GM21381 (cell line): ENCODE data around the gene YY1.
"Not testable (repeated sequence)": the region's sequence is repeated elsewhere in the genome, so short reads cannot be mapped to it uniquely, and the experiment has no call there.

ENCODE experiments used
- ATAC-seq: cut with Tn5 transposase; IDR thresholded peaks from one replicate; pipeline ENCODE4 v1.9.1; 2021; ENCODE audit warnings: mild to moderate bottlenecking, moderate library complexity; ENCODE audit not compliant: unreplicated experiment

Gene YY1

DNA sequence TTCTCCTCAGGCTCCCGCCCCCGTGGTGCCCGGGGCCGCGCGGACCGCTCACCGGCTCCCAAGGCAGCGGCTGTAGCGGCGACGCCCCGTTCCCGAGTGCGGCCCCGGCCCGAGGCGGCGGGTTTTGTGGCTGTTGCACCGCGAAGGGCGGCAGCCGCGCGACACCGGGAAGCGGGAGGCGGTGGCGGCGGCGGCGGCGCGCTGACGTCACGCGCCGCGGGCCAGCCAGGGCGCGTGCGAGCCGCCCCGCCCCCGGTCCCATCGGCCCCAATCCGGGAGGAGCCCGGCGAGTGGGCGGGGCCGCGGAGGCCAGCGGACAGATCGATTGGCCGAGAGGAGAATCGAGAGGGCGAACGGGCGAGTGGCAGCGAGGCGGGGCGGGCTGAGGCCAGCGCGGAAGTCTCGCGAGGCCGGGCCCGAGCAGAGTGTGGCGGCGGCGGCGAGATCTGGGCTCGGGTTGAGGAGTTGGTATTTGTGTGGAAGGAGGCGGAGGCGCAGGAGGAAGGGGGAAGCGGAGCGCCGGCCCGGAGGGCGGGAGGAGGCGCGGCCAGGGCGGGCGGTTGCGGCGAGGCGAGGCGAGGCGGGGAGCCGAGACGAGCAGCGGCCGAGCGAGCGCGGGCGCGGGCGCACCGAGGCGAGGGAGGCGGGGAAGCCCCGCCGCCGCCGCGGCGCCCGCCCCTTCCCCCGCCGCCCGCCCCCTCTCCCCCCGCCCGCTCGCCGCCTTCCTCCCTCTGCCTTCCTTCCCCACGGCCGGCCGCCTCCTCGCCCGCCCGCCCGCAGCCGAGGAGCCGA is at the start of gene YY1:
YY1 (plus strand) TSS at position 726 of the 792 bp plus-strand sequence. CDS start 101 bp downstream, outside the sequence.
- peak; percentile 74 for ATAC-seq

DNA sequence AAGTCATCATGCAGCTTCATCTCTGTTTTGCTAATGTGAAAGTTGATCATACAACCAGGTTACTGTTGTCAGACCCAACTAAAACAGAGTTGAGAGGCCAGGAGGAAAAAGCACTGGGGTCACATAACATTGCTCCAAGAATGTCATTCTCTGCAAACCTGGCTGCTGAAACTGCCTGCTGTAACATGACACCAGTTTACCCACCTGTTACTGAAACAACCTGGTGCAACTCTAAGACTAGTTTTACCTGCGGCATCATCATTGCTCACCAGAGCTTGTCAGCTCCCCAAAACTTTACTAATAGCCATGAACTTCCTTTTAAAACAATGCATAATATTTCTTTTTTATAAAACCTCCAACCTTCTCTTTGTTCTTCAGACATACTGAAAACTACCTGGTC is 48.8 kb upstream of the YY1 start:
- ATAC-seq, result no peak

DNA sequence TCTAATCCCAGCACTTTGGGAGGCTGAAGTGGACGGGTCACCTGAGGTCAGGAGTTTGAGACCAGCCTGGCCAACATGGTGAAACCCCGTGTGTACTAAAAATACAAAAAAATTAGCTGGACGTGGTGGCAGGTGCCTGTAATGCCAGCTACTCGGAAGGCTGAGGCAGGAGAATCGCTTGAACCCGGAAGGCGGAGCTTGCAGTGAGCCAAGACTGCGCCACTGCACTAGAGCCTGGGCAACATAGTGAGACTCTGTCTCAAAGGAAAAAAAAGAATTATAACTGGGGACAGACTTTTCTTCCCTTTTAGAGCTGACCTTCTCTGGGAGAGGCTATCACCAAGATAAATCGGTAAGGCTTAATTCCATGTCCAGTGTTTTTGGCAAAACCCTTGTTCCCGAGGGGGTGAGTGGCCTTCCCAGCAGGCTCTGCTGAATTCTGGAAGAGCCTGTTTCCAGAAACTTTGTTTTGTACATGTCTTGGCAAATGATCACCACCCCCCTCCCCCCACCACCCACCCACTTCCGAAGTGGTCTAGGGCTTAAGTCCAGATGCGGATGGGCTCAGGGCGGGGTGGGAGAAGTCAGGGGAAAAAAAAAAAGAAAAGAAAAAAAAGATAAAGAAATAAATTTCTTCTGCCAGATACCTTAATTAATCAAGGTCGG is 47.2 kb upstream of the YY1 start:
- no peak for ATAC-seq

DNA sequence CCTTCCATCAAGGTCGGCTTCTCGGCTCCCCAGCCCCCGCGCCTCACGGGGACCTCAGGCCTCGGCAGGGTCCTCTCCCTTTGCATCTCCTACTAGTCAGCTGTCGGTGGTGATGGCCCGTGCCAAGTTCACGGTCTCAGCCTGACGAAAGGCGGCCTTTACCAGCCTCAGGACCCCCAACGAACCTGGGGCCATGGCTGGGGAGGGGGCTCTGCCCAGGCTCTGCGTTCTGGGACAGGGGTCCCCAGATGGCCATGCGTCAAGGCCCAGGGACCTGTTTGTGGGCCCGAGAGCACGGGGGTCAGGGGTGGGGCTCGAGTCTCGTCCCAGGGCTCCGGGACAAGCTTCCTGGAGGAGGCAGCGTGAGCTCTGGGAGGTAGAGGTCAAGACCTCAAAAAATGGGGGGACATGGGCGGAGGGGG is 46.7 kb upstream of the YY1 start:
- ATAC-seq, result no peak

DNA sequence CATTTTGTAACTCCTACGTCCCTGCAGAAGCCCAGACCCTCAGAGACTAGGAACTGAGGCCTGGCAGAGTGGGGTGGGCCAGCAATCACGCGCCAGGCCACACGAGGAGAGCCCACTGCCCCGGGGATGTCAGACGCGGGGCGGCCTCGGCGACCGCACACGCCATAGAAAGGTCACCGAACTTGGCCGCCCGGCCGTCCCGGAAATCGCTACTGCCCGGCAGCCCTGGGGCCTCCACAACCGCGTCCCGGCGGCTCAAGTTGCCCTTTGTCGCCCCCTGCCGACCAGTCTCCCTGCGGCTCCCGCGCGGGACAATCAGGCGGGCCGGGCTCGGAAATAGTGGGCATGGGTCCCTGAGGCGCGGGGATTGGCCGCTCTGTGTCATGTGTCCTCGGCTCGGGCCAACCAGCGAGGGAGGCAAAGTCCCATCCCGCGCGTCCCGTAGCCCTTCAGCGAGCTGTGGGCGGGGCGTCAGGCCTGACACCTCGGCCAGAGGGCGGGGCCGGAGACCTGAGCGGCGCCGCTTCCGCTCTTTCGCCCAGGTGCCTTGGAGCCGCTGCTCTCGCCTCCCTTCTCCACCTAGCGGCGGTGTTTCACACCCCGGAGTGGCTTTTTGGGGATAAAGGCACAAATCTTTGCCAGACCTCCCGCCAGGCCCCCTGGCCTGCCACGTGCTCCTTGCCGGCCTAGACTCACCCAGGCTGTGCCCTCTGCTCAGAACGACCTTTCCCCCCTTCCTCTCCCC is 46.1 kb upstream of the YY1 start:
- peak; percentile 99 for ATAC-seq

DNA sequence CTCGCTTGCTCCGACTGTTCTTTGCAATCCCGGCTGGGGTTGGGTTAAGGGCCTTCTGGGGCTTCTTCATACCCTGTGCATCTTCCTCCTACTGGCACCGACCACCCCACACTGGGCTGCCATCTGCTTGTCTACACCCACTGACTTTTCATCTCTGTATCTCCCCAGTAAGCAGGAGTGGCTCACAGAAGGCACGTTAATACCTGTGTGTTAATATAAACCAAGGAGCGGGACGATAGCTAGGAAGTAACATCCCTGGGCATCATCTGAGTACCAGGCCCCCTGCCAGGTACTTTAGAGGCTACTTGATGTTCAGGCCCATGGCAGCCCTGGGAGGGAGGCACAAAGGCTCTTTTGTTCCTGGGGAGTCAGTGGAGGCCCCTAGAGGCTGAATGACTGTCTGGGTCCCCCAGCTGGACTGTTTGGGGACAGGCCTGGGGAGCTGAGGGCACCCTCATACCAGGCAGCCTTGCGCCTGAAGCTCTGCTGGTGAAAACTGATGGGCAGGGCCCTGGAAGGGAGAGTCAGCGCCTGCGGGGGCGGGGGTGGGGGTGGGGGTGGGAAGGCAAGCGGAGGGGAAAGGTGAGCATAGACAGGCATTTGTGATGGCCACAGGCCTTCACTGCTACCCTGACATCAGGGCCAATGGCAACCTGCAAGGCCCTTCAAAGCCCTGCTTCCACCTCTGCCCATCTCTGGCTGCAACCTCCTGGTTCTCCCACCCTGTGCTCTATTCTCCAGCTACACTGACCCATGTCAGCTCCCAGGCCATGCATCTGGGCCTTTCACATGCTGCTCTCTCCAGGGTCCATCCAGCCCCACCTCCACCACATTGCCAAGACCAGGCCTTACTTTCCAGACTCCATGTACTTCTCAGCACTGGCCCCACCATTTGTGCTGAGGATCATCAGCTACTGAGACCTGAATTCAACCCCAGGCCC is 45.3 kb upstream of the YY1 start:
- ATAC-seq, result no peak

DNA sequence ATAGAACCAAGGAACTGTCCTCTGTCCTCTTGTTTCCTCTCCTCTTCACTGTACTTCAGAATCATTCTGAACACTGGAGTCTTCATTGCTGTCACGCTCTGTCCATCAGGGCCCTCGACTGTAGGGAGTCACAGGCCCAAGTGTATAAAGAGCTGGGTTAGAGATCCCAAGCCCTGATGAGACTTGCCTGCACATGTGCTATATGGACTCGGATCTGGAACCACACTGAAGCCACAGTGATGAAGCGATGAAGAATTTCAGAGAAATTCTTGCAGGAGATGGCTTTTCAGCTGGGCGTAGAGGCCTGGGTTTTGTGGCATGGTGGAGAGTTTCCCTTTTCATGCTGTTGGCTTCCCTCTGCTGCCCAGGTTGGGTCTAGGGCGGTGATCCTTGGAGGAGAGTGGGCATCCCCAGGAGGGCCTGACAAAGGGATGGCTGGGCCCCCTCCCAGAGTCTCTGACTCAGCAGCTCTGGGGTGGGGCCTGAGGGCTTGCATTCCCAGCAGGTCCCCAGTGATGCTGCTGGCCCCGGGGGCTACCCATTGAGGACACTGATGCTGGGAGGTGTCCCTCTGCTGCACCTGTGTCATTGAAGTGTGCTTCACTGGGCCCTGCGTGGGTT is 39.6 kb upstream of the YY1 start:
- ATAC-seq, result no peak

DNA sequence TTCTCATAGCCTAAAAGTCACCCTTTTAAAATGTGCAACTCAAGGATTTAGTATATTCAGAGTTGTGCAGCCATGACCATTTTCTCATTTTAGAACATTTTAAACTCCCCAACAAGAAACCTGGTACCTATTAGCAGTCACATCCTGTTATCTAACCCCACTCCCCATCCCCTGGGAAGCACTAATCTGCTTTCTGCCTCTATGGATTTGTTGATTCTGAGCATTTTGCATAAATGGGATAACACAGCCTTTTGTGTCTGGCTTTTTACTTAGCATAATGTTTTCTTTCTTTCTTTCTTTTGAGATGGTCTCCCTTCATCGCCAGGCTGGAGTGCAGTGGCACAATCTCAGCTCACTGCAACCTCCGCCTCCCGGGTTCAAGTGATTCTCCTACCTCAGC is 38.6 kb upstream of the YY1 start:
- no peak for ATAC-seq

DNA sequence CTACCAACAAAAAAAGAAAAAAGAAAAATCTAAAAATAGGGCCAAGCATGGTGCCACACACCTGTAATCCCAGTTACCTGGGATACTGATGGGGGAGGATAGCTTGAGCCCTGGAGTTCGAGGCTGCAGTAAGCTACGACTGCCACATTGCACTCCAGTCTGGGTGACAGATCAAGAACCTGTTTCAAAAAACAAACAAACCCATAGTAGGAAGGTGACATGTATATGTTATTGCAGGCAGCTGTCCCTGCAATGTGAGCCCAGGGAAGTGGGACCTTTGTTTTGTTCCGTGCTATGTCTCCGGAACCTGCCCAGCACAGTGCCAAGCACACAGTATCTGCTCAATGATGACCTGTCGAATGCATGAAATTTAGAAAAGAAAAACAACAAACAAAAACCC is 37.2 kb upstream of the YY1 start:
- no peak for ATAC-seq

DNA sequence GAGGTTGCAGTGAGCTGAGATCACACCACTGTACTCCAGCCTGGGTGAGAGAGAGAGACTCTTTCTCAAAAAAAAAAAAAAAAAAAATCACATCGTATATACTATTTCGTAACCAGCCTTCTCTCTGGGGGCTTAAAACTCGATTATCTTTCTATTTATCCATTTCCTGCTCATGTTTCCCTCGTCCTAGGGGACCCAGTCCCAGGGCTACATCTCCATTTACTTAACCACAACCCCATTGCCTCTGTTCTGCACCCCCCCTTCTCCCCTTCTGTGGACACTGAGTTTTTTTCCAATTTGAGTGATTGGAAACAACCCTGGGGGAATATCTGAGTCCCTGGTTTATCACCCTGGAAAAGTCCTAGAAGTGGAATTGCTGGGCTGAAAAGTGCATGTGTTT is 36.2 kb upstream of the YY1 start:
- ATAC-seq, result no peak

DNA sequence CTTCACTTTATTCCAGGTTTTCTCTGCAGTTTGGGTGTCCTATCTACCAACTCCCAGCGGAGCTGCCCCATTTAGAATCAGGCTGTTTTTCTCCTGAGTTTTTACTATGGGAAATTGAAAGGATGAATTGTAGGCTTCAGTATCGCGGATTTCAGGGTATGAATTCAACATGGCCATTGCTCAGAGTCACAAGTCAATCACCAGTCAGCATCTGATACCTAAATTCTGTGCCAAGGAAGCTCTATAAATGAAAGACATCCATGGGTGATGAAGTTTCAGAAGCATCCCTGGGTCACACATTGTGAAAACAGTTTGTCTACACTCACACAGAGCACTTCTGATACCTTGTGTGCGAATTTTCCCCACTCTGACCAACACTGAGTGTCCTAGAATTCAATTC is 35.8 kb upstream of the YY1 start:
- no peak for ATAC-seq

DNA sequence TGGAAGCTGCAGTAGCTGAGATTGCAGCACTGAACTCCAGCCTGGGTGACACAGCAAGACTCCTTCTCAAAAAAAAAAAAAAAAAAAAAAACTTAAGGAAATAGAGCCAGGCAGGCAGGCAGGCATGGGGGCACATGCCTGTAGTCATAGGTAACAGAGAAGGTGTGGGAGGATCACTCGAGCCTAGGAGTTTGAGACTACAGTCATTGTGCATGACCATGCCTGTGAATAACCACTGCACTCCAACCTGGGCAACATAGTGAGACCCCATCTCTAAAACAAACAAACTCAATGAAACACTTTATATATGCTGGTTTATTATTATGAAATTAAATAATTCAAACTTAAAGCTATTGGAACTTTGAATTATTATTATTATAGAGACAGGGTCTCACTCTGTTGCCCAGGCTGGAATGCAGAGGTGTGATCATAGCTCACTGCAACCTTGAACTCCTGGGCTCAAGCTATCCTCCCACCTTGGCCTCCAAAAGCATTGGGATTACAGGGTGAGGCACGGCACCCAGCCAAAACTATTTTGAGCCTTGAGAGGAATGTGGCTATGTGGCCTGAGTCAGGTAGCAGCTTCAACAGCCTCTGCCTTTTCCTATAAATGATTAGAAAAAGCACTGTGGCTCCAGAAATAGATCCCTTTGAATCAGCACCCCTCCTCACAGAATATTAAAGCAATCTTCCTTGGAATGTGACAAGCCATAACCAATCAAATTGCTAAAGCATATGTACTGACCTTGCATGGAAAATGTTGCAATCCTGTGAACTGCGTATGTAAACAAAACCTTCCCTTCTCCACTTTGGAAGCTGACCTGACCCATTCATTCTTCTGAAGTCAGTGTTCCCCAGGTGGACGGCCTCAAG is 34.7 kb upstream of the YY1 start:
- no peak for ATAC-seq

DNA sequence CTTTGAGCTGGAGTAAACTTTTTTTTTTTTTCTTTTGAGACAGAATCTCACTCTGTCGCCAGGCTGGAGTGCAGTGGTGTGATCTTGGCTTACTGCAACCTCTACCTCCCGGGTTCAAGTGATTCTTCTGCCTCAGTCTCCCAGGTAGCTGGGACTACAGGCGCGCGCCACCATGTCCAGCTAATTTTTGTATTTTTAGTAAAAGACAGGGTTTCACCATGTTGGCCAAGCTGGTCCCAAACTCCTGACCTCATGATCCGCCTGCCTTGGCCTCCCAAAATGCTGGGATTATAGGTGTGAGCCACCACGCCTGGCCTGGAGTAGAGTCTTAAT is 34.1 kb upstream of the YY1 start:
- ATAC-seq, result not testable (repeated sequence)

DNA sequence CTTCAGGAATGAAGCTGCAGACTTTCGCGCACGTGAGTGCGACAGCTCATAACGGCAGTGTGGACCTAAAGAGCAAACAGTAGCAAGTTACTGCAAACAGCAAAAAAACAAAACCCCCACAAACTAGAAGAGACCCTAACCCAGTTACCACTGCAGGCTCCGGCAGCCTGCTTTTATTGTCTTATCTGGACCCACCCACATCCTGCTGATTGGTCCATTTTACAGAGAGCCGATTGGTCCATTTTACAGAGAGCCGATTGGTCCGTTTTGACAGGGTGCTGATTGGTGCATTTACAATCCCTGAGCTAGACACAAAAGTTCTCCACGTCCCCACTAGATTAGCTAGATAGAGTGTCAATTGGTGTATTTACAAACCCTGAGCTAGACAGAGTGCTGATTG is 31.4 kb upstream of the YY1 start:
- not testable (repeated sequence) for ATAC-seq

DNA sequence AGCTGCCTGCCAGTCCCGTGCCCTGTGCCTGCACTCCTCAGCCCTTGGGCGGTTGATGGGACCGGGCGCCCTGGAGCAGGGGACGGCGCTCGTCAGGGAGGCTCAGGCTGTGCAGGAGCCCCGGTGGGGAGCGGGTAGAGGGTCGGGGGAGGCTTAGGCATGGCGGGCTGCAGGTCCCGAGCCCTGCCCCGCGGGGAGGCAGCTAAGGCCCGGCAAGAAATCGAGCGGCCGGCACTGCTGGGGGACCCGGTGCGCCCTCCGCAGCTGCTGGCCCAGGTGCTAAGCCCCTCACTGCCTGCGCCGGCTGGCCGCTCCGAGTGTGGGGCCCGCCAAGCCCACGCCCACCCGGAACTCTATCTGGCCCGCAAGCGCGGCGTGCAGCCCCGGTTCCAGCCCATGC is 30.8 kb upstream of the YY1 start:
- ATAC-seq, result not testable (repeated sequence)

DNA sequence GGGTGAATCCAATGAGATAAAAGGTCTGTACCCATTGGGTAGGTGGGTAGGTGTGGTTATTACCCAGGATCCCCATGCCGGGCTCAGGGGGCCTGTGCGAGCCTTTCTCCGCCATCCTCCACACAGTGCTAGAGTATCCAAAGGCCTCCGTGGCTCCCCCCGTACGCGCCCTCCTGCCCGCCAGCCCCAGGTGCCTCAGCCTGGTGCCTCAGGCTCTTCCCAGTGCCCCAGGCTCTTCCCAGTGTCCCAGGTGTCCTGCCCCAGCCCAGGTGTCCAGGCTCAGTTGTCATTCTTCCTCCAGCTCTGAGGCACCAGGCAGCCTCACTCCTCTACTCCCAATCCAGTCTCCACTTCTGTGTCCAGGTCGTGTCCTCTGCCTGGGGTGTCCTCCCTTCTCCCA is 27.6 kb upstream of the YY1 start:
- no peak for ATAC-seq

DNA sequence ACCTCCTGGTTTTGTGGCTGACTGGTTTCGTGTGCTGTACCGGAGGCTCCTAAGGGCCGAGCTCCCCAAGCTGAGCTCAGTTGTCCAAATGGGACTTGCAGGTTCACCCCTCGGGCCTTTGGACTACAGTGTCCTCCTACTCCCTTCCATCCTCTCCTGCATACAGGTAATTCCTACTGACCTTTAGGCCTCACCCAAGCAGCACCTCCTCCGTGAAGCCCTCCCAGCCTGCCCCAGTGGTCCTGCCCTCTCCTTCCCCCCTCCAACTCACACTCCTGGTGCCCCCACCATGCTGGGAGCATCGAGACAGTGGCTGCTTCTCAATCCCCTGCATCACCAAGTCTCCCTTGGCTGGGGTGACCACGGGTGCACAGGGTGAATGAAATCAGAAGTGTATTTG is 27.1 kb upstream of the YY1 start:
- ATAC-seq, result no peak

DNA sequence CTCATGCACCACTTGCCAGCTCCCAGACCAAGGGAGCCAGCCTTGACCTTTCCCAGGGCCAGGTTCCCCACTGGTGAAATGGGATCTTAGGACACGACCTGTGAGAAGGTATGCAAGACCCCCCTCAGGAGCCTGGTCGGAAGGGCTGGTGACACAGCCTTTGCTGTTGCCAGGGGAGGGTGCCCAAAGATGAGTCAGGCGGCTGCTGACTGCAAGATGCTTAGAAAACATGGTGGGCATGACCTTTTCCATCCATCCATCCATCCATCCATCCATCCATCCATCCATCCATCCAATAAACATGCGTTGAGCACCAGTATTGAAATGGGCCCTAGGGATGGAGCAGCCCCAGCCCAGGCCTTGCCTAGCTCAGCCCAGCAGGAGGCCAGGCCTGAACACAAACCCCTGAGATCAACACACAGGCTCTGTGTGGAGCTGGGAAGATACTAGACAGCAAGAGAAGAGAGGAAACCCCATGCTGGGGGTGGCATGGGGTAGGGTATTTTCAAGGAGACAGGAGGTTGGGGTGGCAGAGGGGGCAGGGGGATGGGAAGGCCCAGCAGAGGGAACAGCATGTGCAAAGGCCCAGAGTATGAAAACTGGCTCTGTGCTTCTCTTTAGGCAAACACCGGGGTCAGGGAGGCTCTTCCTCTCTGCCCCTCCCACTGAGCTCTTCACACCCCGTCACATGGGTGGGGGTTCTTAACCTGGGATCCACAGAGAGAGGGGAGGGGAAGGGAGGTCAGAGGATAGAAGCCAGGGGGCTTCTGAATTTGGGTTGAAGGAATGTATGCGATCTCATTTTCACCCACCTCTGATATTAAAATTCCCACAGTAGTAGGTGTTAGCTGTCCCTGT is 26.2 kb upstream of the YY1 start:
- no peak for ATAC-seq

DNA sequence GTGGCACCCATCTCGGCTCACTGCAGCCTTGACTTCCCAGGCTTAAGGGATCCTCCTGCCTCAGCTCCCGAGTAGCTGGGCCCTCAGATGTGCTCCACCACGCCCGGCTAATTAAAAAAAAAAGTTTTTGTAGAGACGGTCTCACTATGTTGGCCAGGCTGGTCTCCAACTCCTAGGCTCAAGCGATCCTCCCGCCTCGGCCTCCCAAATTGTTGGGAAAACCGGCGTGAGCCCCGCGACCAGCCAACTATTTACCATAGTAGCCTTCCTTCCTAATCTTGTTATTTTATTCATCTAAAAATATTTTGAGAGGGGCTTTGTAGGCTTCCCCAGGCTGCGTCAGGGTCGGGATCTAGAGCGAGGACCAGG is 25.4 kb upstream of the YY1 start:
- no peak for ATAC-seq
